ENCODE results near the gene NCS1.

The NCS1 gene

DNA sequence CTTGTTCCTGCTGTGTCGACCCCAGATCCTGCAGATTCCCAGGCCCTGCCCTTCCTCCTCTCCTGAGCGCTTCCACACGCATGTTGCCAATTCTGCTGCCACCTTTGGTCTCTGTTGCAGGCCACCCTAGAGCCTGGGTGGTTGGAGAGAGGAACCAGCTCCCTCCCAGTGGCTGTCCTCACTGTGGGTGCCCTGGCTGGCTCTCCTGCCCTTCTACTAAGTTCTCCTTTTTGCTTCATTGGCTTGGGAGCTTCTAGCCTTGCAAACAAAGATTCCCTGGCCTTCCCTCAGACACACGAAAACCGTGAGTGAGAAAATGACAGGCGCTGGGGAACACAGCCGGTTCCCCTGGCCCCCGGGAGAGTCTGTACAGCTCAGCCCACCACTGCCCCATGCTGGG is 14.2 kb upstream of the NCS1 start:
- ChIA-PET CTCF (no interaction called here), POLR2A (no interaction called here)
- TF ChIP-seq, protein P1, sequence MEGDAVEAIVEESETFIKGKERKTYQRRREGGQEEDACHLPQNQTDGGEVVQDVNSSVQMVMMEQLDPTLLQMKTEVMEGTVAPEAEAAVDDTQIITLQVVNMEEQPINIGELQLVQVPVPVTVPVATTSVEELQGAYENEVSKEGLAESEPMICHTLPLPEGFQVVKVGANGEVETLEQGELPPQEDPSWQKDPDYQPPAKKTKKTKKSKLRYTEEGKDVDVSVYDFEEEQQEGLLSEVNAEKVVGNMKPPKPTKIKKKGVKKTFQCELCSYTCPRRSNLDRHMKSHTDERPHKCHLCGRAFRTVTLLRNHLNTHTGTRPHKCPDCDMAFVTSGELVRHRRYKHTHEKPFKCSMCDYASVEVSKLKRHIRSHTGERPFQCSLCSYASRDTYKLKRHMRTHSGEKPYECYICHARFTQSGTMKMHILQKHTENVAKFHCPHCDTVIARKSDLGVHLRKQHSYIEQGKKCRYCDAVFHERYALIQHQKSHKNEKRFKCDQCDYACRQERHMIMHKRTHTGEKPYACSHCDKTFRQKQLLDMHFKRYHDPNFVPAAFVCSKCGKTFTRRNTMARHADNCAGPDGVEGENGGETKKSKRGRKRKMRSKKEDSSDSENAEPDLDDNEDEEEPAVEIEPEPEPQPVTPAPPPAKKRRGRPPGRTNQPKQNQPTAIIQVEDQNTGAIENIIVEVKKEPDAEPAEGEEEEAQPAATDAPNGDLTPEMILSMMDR (IDR thresholded peaks at IDR 0.05; ENCODE audit: control extremely low read depth, extremely low read depth, low read depth, missing control alignments) = no peak
- no peak for DNase-seq (ENCODE audit: extremely low spot score)

DNA sequence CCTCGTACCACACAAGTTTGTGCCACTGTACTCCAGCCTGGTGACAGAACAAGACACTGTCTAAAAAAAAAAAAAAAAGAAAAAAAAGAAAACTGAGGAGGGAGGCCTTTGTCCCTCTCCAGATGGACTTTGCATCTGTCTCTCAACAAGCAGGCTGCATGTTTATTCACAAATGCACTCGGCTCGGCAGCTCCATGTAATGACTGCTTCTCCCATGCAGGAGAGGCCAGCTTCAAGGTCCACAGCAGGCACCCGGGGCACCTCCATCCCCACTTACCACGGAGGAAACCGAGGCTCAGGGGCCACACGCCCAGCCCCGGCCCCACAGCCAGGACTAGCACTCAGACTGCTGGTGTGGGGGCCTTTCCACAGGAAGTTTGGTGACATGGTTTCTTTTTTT is 13.1 kb upstream of the NCS1 start:
- no peak for DNase-seq (ENCODE audit: extremely low spot score)
- ChIA-PET CTCF (no interaction called here), POLR2A (no interaction called here)
- TF ChIP-seq, protein P1 (IDR thresholded peaks at IDR 0.05; ENCODE audit: control extremely low read depth, extremely low read depth, low read depth, missing control alignments) = no peak

DNA sequence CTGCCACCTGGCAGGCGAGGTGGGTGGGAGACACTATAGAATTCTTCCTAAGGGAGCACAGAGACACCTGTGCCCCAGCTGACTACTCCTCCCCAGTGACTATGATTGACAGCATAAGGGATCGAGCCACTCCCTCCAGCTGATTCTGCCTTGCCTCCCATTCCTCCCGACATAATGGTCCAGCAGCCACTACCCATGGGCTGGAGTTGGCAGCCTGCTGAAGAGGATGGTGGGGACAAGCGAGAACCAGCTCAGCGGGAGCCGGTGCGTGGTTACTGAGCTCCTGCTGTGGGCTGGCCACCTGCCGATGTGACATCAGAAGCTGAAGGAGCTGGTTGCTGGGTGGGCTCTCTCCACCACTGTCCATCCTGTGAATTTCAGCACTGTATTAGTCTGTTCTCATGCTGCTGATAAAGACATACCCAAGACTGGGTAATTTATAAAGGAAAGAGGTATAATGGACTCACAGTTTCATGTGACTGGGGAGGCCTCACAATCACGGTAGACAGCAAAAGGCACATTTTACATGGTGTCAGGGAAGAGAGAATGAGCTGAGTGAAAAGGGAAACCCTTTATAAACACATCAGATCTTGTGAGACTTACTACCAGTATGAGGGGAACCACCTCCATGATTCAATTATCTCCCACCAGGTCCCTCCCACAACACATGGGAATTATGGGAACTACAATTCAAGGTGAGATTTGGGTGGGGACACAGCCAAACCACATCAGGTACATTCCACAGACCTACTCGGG is 12.1 kb upstream of the NCS1 start:
- ChIA-PET CTCF (no interaction called here), POLR2A (no interaction called here)
- DNase-seq (ENCODE audit: extremely low spot score) = no peak
- TF ChIP-seq, protein P1 (IDR thresholded peaks at IDR 0.05; ENCODE audit: control extremely low read depth, extremely low read depth, low read depth, missing control alignments) = no peak

DNA sequence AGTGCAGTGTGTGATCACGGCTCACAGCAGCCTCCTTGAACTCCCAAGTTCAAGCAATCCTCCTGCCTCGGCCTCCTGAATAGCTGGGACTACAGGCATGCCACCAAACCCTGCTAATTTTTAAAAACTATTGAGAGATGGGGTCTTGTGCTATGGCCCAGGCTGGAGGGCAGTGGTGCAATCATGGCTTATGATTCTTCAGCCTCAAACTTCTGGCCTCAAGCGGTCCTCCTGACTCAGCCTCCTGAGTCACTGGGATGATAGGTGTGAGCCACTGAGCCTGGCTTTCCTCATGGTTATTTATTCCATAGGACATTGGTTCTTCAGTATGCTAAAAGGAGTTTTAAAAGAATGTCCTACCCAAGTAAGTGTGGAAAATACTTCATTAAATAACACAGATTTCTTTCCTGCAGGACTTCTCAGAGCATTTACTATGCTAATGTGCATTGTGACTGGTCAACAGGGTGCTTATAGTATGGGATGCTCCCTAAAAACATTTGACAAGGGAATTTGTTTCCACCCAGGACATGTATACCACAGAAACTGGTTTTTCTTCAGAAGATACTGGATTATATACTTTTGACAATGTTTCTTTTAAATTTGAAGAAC is 11.2 kb upstream of the NCS1 start:
- TF ChIP-seq, protein P1 (IDR thresholded peaks at IDR 0.05; ENCODE audit: control extremely low read depth, extremely low read depth, low read depth, missing control alignments) = no peak
- POLR2A ChIA-PET = no interaction called here
- no peak for DNase-seq (ENCODE audit: extremely low spot score)
- CTCF ChIA-PET = no interaction called here

DNA sequence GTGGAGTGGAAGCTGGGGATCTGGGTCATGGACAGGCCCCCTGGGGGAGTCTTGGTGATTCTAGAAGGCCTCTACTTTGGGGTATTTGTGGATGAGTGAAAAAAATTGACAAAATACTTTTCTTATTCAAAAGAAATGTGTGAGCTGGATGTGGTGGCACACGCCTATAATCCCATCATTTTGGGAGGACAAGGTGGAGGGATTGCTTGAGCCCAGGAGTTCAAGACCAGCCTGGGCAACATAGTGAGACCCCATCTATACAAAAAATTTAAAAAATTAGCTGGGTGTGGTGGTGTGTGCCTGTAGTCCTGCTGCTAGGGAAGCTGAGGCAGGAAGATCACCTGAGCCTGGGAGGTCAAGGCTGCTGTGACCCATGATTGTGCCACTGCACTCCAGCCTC is 6.6 kb upstream of the NCS1 start:
- no peak for DNase-seq (ENCODE audit: extremely low spot score)
- POLR2A ChIA-PET = no interaction called here
- TF ChIP-seq, protein P1 (IDR thresholded peaks at IDR 0.05; ENCODE audit: control extremely low read depth, extremely low read depth, low read depth, missing control alignments) = no peak
- CTCF ChIA-PET = no interaction called here

DNA sequence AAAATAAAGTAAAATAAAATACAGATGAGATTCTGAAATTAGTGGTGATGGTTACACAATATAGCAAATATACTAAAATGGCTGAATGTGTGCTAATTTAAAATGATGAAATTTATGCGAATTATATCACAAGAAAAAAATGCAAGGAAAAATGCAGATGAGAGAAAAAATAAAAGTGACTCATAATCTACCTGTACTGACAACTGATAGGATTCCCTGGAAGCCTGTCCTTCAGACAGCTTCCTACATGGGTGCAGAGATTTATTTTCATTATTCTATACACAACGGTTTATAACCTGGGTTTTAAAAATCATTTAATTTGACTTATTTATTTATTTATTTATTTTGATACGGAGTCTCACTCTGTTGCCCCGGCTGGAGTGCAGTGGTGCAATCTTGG is 5.8 kb upstream of the NCS1 start:
- DNase-seq (ENCODE audit: extremely low spot score) = no peak
- CTCF ChIA-PET = no interaction called here
- TF ChIP-seq, protein P1 (IDR thresholded peaks at IDR 0.05; ENCODE audit: control extremely low read depth, extremely low read depth, low read depth, missing control alignments) = no peak
- POLR2A ChIA-PET = no interaction called here

Measured in GM10248 (cell line).